ENCODE measurements around the gene GORAB.

Gene GORAB

GRCh38 chr1:170592591-170593111, 60.7 kb downstream of the GORAB start:
- DNase-seq (ENCODE audit: low read depth in 2 of 2): no peak

DNA sequence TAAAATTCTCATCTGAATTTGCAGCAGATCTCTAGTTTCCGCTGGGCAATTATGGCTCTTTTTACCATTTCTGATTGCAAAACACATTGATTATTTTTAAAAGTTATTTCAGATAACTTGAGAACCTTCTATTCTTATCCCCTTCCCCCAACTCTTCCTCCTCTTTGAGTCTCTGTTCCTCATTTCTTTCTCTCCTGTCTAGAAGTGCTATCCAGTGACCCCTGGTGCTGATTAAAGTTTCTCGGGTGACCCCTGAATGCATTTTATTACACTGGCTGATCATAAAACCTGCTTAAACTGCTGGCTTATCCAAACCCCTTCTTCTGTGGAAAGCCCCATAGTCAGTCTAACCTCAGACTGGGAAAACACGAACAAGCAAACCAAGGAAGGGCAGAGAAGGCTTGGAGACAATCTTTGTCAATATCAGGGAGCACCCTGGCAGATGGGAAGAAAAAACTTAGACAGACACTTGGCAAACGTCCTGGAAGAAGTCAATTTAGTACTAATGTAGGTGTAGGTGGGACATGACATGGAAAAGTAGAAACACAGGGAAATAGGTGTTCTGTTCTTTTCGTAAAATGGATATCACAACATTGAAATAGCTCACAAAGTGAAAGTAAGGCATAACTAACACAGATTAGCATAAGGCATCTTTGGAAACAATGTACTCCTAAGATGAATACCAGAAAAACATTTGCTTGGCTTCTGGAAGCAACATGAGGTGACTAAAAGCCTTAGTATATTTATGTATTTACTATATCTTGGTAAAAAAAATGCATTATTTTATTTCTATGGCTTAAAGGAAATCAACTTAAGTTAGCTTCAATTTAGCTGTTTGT, 61.4 kb downstream of the GORAB start:
- no peak for DNase-seq (ENCODE audit: low read depth in 2 of 2)

GRCh38 chr1:170594066-170594626, 62.2 kb downstream of the GORAB start:
- DNase-seq (ENCODE audit: low read depth in 2 of 2): no peak

DNA sequence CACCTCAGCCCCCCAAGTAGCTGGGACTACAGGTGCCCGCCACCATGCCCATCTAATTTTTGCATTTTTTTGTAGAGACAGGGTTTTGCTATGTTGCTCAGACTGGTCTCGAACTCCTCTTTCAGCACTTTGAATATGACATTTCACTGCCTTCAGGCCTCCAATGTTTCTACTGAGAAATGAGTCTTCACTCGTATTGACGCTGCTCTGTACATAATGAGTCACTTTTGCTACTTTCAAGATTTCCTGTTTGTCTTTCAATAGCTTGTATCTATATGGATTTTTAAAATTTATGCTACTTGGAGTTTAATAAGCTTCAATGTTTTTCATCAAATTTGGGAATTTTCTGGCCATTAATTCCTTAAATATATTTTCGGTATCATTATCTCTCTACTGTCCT, 64.7 kb downstream of the GORAB start:
- no peak for DNase-seq (ENCODE audit: low read depth in 2 of 2)

GRCh38 chr1:170598618-170599017, 66.7 kb downstream of the GORAB start:
- no peak for DNase-seq (ENCODE audit: low read depth in 2 of 2)

DNA sequence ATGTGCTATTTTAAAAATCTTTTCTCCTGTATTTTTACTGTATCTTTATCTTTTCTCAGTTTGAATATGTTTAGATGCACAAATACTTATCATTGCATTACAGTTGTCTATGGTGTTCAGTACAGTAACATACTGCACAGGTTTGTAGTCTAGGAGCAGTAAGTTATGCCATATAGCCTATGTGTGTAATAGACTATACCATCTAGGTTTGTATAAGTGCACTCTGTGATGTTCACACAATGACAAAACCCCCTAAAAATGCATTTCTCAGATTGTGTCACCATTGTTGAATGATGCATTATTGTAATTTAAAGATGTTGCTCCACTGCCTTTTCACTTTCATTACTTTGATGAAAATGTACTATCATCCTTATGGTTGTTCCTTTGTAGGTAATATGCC, 67.1 kb downstream of the GORAB start:
- no peak for DNase-seq (ENCODE audit: low read depth in 2 of 2)

DNA sequence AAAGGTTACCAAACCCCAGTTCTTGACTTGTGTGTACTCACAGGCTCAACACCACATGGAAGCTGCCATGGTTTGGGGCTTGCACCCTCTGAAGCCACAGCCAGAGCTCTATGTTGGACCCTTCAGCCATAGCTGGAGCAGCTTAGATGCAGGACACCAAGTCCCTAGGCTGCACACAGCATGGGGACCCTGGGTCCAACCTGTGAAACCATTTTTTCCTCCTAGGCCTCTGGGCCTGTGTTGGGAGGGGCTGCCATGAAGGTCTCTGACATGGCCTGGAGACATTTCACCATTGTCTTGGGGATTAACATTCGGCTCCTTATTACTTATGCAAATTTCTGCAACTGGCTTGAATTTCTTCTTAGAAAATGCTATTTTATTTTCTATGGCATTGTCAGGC, 69.9 kb downstream of the GORAB start:
- no peak for DNase-seq (ENCODE audit: low read depth in 2 of 2)

Measured in activated CD8-positive, alpha-beta memory T cell treated with anti-CD3 and anti-CD28 coated beads for 4 hours (primary cell).